Fibroblast of villous mesenchyme (primary cell): ENCODE data around the gene DZANK1. TPM values are rescaled to one million over a fixed set of nuclear protein-coding genes. Genes with fewer than 3 reads are reported as not detected.
"Not testable (repeated sequence)": the region's sequence is repeated elsewhere in the genome, so short reads cannot be mapped to it uniquely, and the experiment has no call there.

Experiments used
- DNase-seq: peaks from one replicate; pipeline ENCODE4 v3.0.0-alpha.2; 2010; ENCODE audit warnings: low read depth
- H3K4me3 ChIP-seq: 2 replicates; pipeline ENCODE4 v1.5.1; 2011; ENCODE audit warnings: low read depth, mild to moderate bottlenecking, low read length
- total RNA-seq: library from RNA; depleted of rRNA; stranded (reverse); fragments of >200 nt; gene quantifications from 2 replicates; pipeline ENCODE4 v1.2.3, GENCODE V29; 2012
- TF ChIP-seq, protein P1 (sequence below): IDR thresholded peaks from 2 replicates; pipeline ENCODE4 v1.5.1; 2012; ENCODE audit warnings: low read depth, mild to moderate bottlenecking, low read length; ENCODE audit not compliant: insufficient read depth

DZANK1 gene
- total RNA-seq, 1 donor, result 1.3 TPM

DNA sequence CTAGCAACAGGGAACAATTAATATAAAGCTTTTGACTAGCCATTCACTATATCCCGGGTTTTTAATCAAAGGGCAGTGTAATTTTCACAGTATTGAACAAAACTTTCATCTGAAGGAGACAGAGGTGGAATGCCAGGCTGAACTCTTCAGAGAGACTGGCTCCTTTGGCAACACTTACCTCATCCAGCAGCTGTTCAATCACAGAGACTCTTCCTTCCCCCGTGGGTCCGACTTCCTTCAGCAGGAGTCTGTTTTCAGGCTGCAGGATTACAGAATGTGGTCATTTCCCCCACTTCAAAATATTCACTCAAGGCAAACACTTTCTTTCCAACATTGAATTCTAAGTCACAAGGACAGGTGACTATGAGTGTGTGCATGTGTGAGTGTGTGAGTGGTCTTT lies 76.6 kb downstream of the DZANK1 start:
- TF ChIP-seq, protein P1, sequence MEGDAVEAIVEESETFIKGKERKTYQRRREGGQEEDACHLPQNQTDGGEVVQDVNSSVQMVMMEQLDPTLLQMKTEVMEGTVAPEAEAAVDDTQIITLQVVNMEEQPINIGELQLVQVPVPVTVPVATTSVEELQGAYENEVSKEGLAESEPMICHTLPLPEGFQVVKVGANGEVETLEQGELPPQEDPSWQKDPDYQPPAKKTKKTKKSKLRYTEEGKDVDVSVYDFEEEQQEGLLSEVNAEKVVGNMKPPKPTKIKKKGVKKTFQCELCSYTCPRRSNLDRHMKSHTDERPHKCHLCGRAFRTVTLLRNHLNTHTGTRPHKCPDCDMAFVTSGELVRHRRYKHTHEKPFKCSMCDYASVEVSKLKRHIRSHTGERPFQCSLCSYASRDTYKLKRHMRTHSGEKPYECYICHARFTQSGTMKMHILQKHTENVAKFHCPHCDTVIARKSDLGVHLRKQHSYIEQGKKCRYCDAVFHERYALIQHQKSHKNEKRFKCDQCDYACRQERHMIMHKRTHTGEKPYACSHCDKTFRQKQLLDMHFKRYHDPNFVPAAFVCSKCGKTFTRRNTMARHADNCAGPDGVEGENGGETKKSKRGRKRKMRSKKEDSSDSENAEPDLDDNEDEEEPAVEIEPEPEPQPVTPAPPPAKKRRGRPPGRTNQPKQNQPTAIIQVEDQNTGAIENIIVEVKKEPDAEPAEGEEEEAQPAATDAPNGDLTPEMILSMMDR, result no peak
- H3K4me3 ChIP-seq, result no peak overlapping the region
- no peak for DNase-seq

DNA sequence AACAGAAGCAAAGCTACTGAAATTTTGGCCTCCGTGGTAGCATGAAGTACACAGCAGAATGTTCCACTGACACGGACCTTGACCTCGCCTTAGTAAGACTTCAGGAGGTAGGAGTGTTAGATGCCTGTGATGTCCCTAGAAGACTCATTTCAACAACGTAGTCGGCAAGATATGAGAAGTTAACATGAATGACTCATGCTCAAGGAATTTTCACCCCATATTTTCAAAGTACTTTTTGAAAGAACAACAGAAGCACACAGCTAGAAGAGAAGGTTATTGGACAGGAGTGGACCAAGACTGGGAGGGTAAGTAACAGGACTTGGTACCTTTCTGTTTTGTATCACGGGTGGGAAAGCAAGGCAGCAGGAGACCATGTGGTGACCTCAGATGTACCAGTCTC lies 78.0 kb downstream of the DZANK1 start:
- peak; percentile 59 for DNase-seq
- H3K4me3 ChIP-seq, result no peak overlapping the region
- TF ChIP-seq, protein P1, result no peak

DNA sequence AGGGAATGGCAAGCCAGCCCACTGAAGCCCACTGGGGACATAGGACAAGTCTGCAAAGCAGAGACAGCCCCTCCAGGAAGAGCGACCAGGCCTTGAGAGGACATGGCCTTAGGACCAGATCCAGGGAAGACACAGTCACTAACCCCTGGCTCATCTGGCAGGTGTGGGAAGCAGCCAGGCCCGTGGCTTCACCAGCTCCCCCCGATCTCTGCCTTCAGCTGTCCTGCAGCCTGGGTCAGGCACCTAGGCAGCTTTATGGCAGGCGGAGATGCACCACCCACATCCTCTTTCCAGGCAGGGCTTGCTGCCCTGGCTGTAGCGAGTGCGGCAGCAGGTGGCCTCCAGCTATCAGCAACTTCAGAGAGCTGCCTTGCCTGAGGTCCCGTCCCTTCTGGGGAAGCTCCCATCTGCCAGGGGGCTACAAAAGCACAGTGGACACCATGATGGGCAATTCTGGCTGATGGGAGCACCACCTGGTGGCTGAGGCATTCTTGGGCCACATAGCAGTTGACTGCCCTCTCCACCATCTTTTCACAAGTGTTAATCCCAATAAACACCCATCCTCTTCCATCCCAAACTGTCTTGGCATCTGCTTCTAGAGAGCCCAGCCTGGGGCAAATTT lies 85.8 kb downstream of the DZANK1 start:
- TF ChIP-seq, protein P1, result no peak
- no peak for DNase-seq
- H3K4me3 ChIP-seq, result no peak overlapping the region

DNA sequence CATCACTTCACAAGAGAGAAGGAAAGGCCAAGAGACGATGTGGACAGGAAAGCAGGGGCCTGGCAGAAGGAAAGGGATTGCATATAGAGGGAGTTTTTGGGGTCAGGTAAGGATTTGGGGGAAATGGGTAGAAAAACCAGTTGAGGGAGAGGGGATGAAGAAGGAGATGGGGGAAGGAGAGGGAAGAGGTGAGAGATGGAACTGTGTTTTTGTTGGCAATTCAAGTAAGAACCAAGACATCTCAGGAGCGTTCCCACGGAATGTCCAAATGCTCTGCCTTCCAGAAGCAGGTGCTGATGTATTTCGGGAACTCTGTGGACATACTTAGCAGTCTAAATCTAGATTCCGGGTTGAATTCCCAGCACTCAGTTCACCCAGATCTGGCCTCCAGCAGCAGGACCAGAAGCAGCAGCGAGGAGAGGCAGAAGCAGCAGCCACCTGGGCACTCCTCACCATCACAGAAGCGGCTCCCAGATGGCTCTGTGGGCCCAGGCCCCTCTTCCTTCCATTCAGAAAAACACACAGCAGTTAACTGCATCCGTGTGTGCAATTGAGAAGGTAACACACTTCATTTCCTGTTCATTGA lies 88.8 kb downstream of the DZANK1 start:
- TF ChIP-seq, protein P1, result no peak
- no peak for DNase-seq

DNA sequence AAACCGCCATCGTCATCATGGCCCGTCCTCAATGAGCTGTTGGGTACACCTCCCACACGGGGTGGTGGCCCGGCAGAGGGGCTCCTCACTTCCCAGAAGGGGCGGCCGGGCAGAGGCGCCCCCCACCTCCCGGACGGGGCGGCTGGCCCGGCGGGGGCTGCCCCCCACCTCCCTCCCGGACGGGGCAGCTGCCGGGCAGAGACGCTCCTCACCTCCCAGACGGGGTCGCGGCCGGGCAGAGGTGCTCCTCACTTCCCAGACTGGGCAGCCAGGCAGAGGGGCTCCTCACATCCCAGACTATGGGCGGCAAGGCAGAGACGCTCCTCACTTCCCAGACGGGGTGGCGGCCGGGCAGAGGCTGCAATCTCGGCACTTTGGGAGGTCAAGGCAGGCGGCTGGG lies 91.3 kb downstream of the DZANK1 start:
- DNase-seq, H3K4me3 ChIP-seq: not testable (repeated sequence)

More for the DNA sequence above, 88.8 kb downstream of the DZANK1 start:
- no peak overlapping the region for H3K4me3 ChIP-seq

DNA sequence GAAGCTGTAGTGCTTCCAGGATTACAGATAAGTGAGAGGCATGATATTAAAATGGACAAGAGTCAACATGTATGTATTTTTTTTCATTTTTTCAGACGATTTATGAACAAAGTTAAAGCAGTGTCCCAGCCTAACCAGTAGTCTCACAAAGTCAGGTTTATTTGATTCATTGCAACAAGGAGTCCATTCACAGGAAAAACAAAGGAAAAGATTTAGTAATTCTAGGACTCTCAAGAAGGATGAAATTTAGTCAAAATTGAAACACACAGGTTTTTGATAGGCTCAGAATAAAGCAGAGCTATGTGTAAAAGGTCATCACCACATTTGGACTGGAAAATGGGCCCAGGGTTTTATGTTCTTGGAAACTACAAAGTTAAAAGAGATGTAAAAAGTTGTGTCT lies 94.5 kb downstream of the DZANK1 start:
- TF ChIP-seq, protein P1, result no peak
- H3K4me3 ChIP-seq, result no peak overlapping the region
- DNase-seq, result no peak

DNA sequence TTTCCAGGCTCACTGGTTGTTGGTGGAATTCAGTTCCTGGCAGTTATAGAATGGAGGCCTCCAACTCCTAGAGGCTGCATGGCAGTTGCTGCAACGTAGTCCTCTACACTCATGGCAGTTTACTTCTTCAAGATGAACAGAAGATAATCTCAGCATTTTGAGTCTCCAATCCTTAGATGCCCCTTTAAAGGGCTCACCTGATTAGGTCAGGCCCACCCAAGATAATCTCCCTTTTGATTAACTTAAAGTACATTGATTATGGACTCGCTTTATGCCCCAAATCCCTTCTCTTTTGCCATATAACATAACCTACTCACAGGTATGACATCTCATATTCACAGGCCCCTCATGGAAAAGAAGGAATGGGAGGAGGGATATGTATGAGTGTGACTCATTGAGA lies 102.1 kb downstream of the DZANK1 start:
- no peak overlapping the region for H3K4me3 ChIP-seq
- TF ChIP-seq, protein P1, result no peak
- DNase-seq, result no peak
